K562 (cell line): ENCODE results near the gene OR4D2. TPM values are rescaled to one million over a fixed set of nuclear protein-coding genes. Genes with fewer than 3 reads are reported as not detected.

Experiments
- ADNP ChIP-seq: fragments of 200-800 bp; sonication (Bioruptor generic); IDR thresholded peaks from 2 replicates; pipeline ENCODE4 v1.6.1; 2016; ENCODE audit warnings: missing genetic modification characterization, missing compliant biosample characterization
- BRD9 ChIP-seq: fragments of 450-650 bp; IDR thresholded peaks from 2 replicates; pipeline ENCODE4 v1.6.1; 2018; ENCODE audit warnings: low read depth; ENCODE audit not compliant: partially characterized antibody
- HEY1 ChIP-seq: fragments of 250-450 bp; sonication (Bioruptor Pico); IDR thresholded peaks from 2 replicates; pipeline ENCODE4 v1.5.0; 2020; ENCODE audit warnings: mild to moderate bottlenecking, moderate library complexity, borderline replicate concordance
- IRF2 ChIP-seq: sonication (generic); formaldehyde crosslinking; IDR thresholded peaks from 2 replicates; pipeline ENCODE4 v1.8.1; 2022; ENCODE audit warnings: mild to moderate bottlenecking, missing genetic modification reagents
- MTA3 ChIP-seq: fragments of 450-650 bp; formaldehyde crosslinking; IDR thresholded peaks from 2 replicates; pipeline ENCODE4 v1.6.1; 2017; ENCODE audit warnings: mild to moderate bottlenecking, borderline replicate concordance
- NCOA2 ChIP-seq, 2 experiments: fragments of 450-650 bp; IDR thresholded peaks; 2 replicates each; pipeline ENCODE4 v1.6.1; 2018; ENCODE audit warnings: mild to moderate bottlenecking in 2 of 2, moderate library complexity in 1 of 2; ENCODE audit not compliant: partially characterized antibody in 2 of 2
- POU5F1 ChIP-seq: fragments of 150-350 bp; IDR thresholded peaks from 2 replicates; pipeline ENCODE4 v1.6.1; 2014; ENCODE audit warnings: borderline replicate concordance, low read length, low read depth, mild to moderate bottlenecking; ENCODE audit not compliant: partially characterized antibody
- ZNF146 ChIP-seq: IDR thresholded peaks from one replicate; pipeline ENCODE4 v1.6.1; 2018; ENCODE audit warnings: missing compliant biosample characterization; ENCODE audit not compliant: unreplicated experiment
- polyA plus RNA-seq, 8 experiments: library from polyadenylated mRNA; depleted of rRNA in 4 of 8; stranded (reverse) in 5 of 8; unstranded in 3 of 8; fragments of >200 nt; fragmentation: Nextera tagmentation in 2 of 8; fragmentation: Illumina TruSeq in 1 of 8; extraction: Ambion mirVana in 2 of 8; extraction: Trizol in 1 of 8; gene quantifications; 2 replicates each; pipeline versions ENCODE4 v1.2.1 to v1.2.3, GENCODE V29; 2011 to 2014; ENCODE audit warnings: inconsistent platforms in 1 of 8, missing spikeins in 1 of 8
- total RNA-seq, 7 experiments: library from RNA; depleted of rRNA in 6 of 7; stranded (reverse); fragments of >200 nt in 6 of 7; fragmentation: Illumina TruSeq in 2 of 7; extraction: Trizol in 2 of 7; gene quantifications; 2 replicates each; pipeline versions ENCODE4 v1.2.1 to v1.2.3, GENCODE V29; 2011 to 2021; ENCODE audit warnings: low replicate concordance in 1 of 7
- TF ChIP-seq, protein P1 (sequence below): fragments of 450-650 bp; formaldehyde crosslinking; IDR thresholded peaks from 2 replicates; pipeline ENCODE4 v1.4.0; 2020; ENCODE audit warnings: mild to moderate bottlenecking, moderate library complexity
- TF ChIP-seq, protein P2 (sequence below), 2 experiments: fragments of 450-650 bp; formaldehyde crosslinking in 1 of 2; IDR thresholded peaks; 2 replicates each; pipeline versions ENCODE4 v1.4.0 to v1.6.1; 2014 to 2020; ENCODE audit warnings: mild to moderate bottlenecking in 2 of 2, borderline replicate concordance in 1 of 2, low read depth in 1 of 2
- TF ChIP-seq, protein P3 (sequence below): fragments of 450-650 bp; IDR thresholded peaks from 2 replicates; pipeline ENCODE4 v1.6.1; 2018; ENCODE audit warnings: mild to moderate bottlenecking, low read depth; ENCODE audit not compliant: partially characterized antibody

Gene OR4D2
- total and polyA plus RNA-seq, 9 of the 15 experiments (the other 6 are each of a cell fraction or from before 2014, with no cell fraction given) = not detected

DNA sequence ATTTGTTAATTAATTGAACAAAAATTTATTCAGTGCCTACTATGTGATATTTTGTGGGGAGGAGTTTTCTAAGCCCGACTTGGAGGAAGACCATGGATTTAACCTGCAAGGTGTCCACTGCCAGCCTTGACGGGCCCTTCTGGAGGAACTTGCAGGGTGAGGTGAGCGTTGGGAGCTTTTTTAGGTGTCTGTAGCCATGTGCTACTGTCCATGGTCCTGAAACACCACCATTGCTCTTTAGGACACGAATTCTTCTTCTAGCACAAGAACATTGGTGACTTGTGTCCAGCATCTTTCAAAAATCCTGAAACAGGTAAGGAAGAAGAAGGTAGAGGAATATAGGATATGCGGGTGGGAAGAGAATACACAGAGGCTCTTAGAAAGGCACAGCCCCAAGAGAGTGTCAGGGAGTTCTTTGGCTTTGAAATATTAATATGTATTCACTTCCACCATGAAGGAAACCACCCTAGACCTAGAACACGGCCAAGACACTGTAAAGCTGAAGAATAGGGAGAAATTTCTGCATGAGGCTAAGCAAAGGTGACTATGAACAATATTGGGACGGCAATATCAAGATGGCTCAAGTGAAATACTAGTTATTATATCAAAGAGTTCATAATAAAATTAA is 46.5 kb upstream of the OR4D2 start (continued):
- TF ChIP-seq ADNP (tag) (no peak), HEY1 (CRISPR knock-in tag) (no peak), NCOA2 (IDR thresholded peaks at IDR 0.05; ENCODE audit: partially characterized antibody in 2 of 2) (no peak), ZNF146 (CRISPR knock-in tag) (no peak), BRD9 (no peak), MTA3 (no peak), IRF2 (no peak), POU5F1 (no peak)
- TF ChIP-seq, protein P1, sequence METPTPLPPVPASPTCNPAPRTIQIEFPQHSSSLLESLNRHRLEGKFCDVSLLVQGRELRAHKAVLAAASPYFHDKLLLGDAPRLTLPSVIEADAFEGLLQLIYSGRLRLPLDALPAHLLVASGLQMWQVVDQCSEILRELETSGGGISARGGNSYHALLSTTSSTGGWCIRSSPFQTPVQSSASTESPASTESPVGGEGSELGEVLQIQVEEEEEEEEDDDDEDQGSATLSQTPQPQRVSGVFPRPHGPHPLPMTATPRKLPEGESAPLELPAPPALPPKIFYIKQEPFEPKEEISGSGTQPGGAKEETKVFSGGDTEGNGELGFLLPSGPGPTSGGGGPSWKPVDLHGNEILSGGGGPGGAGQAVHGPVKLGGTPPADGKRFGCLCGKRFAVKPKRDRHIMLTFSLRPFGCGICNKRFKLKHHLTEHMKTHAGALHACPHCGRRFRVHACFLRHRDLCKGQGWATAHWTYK (CRISPR knock-in tag) = no peak
- TF ChIP-seq, protein P2, sequence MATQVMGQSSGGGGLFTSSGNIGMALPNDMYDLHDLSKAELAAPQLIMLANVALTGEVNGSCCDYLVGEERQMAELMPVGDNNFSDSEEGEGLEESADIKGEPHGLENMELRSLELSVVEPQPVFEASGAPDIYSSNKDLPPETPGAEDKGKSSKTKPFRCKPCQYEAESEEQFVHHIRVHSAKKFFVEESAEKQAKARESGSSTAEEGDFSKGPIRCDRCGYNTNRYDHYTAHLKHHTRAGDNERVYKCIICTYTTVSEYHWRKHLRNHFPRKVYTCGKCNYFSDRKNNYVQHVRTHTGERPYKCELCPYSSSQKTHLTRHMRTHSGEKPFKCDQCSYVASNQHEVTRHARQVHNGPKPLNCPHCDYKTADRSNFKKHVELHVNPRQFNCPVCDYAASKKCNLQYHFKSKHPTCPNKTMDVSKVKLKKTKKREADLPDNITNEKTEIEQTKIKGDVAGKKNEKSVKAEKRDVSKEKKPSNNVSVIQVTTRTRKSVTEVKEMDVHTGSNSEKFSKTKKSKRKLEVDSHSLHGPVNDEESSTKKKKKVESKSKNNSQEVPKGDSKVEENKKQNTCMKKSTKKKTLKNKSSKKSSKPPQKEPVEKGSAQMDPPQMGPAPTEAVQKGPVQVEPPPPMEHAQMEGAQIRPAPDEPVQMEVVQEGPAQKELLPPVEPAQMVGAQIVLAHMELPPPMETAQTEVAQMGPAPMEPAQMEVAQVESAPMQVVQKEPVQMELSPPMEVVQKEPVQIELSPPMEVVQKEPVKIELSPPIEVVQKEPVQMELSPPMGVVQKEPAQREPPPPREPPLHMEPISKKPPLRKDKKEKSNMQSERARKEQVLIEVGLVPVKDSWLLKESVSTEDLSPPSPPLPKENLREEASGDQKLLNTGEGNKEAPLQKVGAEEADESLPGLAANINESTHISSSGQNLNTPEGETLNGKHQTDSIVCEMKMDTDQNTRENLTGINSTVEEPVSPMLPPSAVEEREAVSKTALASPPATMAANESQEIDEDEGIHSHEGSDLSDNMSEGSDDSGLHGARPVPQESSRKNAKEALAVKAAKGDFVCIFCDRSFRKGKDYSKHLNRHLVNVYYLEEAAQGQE (IDR thresholded peaks at IDR 0.05; ENCODE audit: borderline replicate concordance) = peak; percentile 99
- TF ChIP-seq, protein P2 (CRISPR knock-in tag; IDR thresholded peaks at IDR 0.05; ENCODE audit: low read depth) = peak; percentile 96
- TF ChIP-seq, protein P3, sequence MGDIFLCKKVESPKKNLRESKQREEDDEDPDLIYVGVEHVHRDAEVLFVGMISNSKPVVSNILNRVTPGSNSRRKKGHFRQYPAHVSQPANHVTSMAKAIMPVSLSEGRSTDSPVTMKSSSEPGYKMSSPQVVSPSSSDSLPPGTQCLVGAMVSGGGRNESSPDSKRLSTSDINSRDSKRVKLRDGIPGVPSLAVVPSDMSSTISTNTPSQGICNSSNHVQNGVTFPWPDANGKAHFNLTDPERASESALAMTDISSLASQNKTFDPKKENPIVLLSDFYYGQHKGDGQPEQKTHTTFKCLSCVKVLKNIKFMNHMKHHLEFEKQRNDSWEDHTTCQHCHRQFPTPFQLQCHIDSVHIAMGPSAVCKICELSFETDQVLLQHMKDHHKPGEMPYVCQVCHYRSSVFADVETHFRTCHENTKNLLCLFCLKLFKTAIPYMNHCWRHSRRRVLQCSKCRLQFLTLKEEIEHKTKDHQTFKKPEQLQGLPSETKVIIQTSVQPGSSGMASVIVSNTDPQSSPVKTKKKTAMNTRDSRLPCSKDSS = no peak
